ENCODE measurements around the gene CFAP99. TPM values are rescaled to one million over a fixed set of nuclear protein-coding genes. Genes with fewer than 3 reads are reported as not detected.
"Not testable (repeated sequence)": the region's sequence is repeated elsewhere in the genome, so short reads cannot be mapped to it uniquely, and the experiment has no call there.

CFAP99 gene
- under 1 TPM; 0.46 to 0.73 TPM for total RNA-seq
- long read RNA-seq = 0 reads

- intact Hi-C loops (cut with DNase I, micrococcal nuclease) = no loop called here
- DNase-seq = peak; percentile 98 to 99
- peak; percentile 84 for ATAC-seq
Observed at GRCh38 chr4:2418650-2419571, at the start of gene CFAP99. Gene CFAP99 (plus strand): TSS chr4:2418955.

- ATAC-seq = no peak
- intact Hi-C loops (cut with DNase I, micrococcal nuclease) = no loop called here
- DNase-seq = no peak
Observed at GRCh38 chr4:2370597-2371320, 48.0 kb upstream of the CFAP99 start.

GRCh38 chr4:2371765-2372487 is 46.8 kb upstream of the CFAP99 start:
- intact Hi-C loops (cut with DNase I, micrococcal nuclease) = no loop called here
- DNase-seq (no peak), ATAC-seq (no peak)

- ATAC-seq (no peak), DNase-seq (no peak)
- intact Hi-C loops (cut with DNase I, micrococcal nuclease) = no loop called here
Observed at GRCh38 chr4:2372488-2373030, 46.2 kb upstream of the CFAP99 start.

- no peak for ATAC-seq
- intact Hi-C loops (cut with DNase I, micrococcal nuclease) = no loop called here
- no peak for DNase-seq
Observed at GRCh38 chr4:2373532-2373931, 45.2 kb upstream of the CFAP99 start.

GRCh38 chr4:2375427-2375826 is 43.3 kb upstream of the CFAP99 start:
- no peak for ATAC-seq
- intact Hi-C loops (cut with DNase I, micrococcal nuclease) = no loop called here
- DNase-seq = no peak

- no peak for ATAC-seq
- DNase-seq = no peak
Observed at GRCh38 chr4:2377241-2377640, 41.5 kb upstream of the CFAP99 start.

GRCh38 chr4:2378401-2378800 is 40.4 kb upstream of the CFAP99 start:
- ATAC-seq = no peak
- DNase-seq = no peak
- intact Hi-C loops (cut with DNase I, micrococcal nuclease) = no loop called here

More at GRCh38 chr4:2377241-2377640, 41.5 kb upstream of the CFAP99 start:
- intact Hi-C loops (cut with DNase I, micrococcal nuclease) = no loop called here

- intact Hi-C loops (cut with DNase I, micrococcal nuclease) = no loop called here
- no peak for ATAC-seq
- DNase-seq = no peak
Observed at GRCh38 chr4:2378898-2379297, 39.9 kb upstream of the CFAP99 start.

- intact Hi-C loops (cut with DNase I, micrococcal nuclease); DNase-seq; ATAC-seq: not testable (repeated sequence)
Observed at GRCh38 chr4:2380589-2380988, 38.2 kb upstream of the CFAP99 start.

- intact Hi-C loops (cut with DNase I, micrococcal nuclease); ATAC-seq; DNase-seq: not testable (repeated sequence)
Observed at GRCh38 chr4:2382769-2383202, 36.0 kb upstream of the CFAP99 start.

GRCh38 chr4:2383220-2383631 is 35.5 kb upstream of the CFAP99 start:
- not testable (repeated sequence) for DNase-seq

GRCh38 chr4:2383760-2384159 is 35.0 kb upstream of the CFAP99 start:
- ATAC-seq (no peak), DNase-seq (no peak)
- intact Hi-C loops (cut with DNase I, micrococcal nuclease) = no loop called here

More at GRCh38 chr4:2383220-2383631, 35.5 kb upstream of the CFAP99 start:
- ATAC-seq; intact Hi-C loops (cut with DNase I, micrococcal nuclease): not testable (repeated sequence)

GRCh38 chr4:2384245-2384644 is 34.5 kb upstream of the CFAP99 start:
- ATAC-seq = no peak
- intact Hi-C loops (cut with DNase I, micrococcal nuclease) = no loop called here

GRCh38 chr4:2385516-2385915 is 33.2 kb upstream of the CFAP99 start:
- no peak for DNase-seq
- ATAC-seq = no peak
- intact Hi-C loops (cut with DNase I, micrococcal nuclease) = no loop called here

More at GRCh38 chr4:2384245-2384644, 34.5 kb upstream of the CFAP99 start:
- no peak for DNase-seq

GRCh38 chr4:2386717-2387116 is 32.0 kb upstream of the CFAP99 start:
- intact Hi-C loops (cut with DNase I, micrococcal nuclease) = no loop called here
- no peak for ATAC-seq
- no peak for DNase-seq

GRCh38 chr4:2387218-2387617 is 31.5 kb upstream of the CFAP99 start:
- DNase-seq = no peak
- no peak for ATAC-seq
- intact Hi-C loops (cut with DNase I, micrococcal nuclease) = no loop called here

- DNase-seq (no peak), ATAC-seq (no peak)
- intact Hi-C loops (cut with DNase I, micrococcal nuclease) = no loop called here
Observed at GRCh38 chr4:2387829-2388228, 30.9 kb upstream of the CFAP99 start.

Measured in left colon (tissue), 2 donors.